Central memory CD4-positive, alpha-beta T cell (primary cell): Measurements from ENCODE around the gene SLC29A3.

Experiments
- DNase-seq: peaks from one replicate; pipeline ENCODE4 v3.0.0; 2022

The SLC29A3 gene

GRCh38 chr10:71395621-71396020, 76.6 kb downstream of the SLC29A3 start:
- no peak for DNase-seq

GRCh38 chr10:71396084-71396710, 77.1 kb downstream of the SLC29A3 start:
- no peak for DNase-seq

GRCh38 chr10:71396711-71397295, 77.7 kb downstream of the SLC29A3 start, which contains the start of gene CDH23:
TSS of gene CDH23 (plus strand) at chr10:71396920. CDS start at chr10:71439832, 42,912 bp downstream.
- no peak for DNase-seq

GRCh38 chr10:71397296-71398212, 78.5 kb downstream of the SLC29A3 start:
- DNase-seq, result no peak

GRCh38 chr10:71398976-71399375, 79.9 kb downstream of the SLC29A3 start:
- DNase-seq, result no peak

- DNase-seq, result no peak
Measured at GRCh38 chr10:71399946-71400345, 80.9 kb downstream of the SLC29A3 start.

GRCh38 chr10:71401056-71401455, 82.0 kb downstream of the SLC29A3 start:
- no peak for DNase-seq

- no peak for DNase-seq
Measured at GRCh38 chr10:71402005-71402404, 82.9 kb downstream of the SLC29A3 start.

- DNase-seq, result no peak
Measured at GRCh38 chr10:71404503-71405295, 85.6 kb downstream of the SLC29A3 start.

- DNase-seq, result no peak
Measured at GRCh38 chr10:71406878-71407277, 87.8 kb downstream of the SLC29A3 start.

GRCh38 chr10:71408436-71409225, 89.6 kb downstream of the SLC29A3 start:
- no peak for DNase-seq

GRCh38 chr10:71409516-71410104, 90.6 kb downstream of the SLC29A3 start:
- DNase-seq, result no peak
